PC-9 (cell line): ENCODE data around the gene ARHGAP28. TPM values are rescaled to one million over a fixed set of nuclear protein-coding genes. Genes with fewer than 3 reads are reported as not detected.

Experiments used
- BruUV-seq: library from RNA; stranded (reverse); fragments of 400-500 nt; replicated peaks from 2 replicates; lab custom pipeline; 2021; lab: Mats Ljungman, UMichigan
- CTCF ChIA-PET: fragments of 300-600 bp; sonication (Branson Sonifier 250); formaldehyde crosslinking; loops from one replicate; lab custom pipeline; 2022; ENCODE audit warnings: antibody characterized with exemption; lab: Charles Lee
- POLR2A ChIA-PET: fragments of 300-600 bp; sonication (Branson Sonifier 250); formaldehyde crosslinking; loops from one replicate; lab custom pipeline; 2022; ENCODE audit warnings: antibody characterized with exemption; ENCODE audit not compliant: unreplicated experiment; lab: Charles Lee
- DNase-seq, 2 experiments: peaks; one replicate each; pipeline versions ENCODE4 v3.0.0 to v3.0.0-alpha.2; 2015 to 2022; ENCODE audit warnings: mixed read lengths in 1 of 2
- H2AFZ ChIP-seq: fragments of 200-600 bp; sonication (generic); 2 replicates; pipeline ENCODE4 v1.8.1; 2017; ENCODE audit warnings: antibody characterized with exemption
- H3F3A ChIP-seq: fragments of 200-600 bp; sonication (generic); 2 replicates; pipeline ENCODE4 v1.8.1; 2017; ENCODE audit warnings: antibody characterized with exemption, mild to moderate bottlenecking, low read depth; ENCODE audit not compliant: insufficient read depth
- H3K27ac ChIP-seq: fragments of 200-600 bp; sonication (generic); 2 replicates; pipeline ENCODE4 v1.6.1; 2016; ENCODE audit warnings: mixed run types
- H3K27me3 ChIP-seq: fragments of 200-600 bp; sonication (generic); 2 replicates; pipeline ENCODE4 v1.6.1; 2016; ENCODE audit warnings: low read depth, mixed run types; ENCODE audit not compliant: insufficient read depth
- H3K36me3 ChIP-seq: fragments of 200-600 bp; sonication (generic); 2 replicates; pipeline ENCODE4 v1.6.1; 2016; ENCODE audit warnings: low read depth, mixed run types
- H3K4me1 ChIP-seq: fragments of 200-600 bp; sonication (generic); replicated peaks from 2 replicates; pipeline ENCODE4 v1.6.1; 2016; ENCODE audit warnings: mixed run types; ENCODE audit not compliant: insufficient read depth
- H3K4me2 ChIP-seq: fragments of 200-600 bp; sonication (generic); 2 replicates; pipeline ENCODE4 v1.6.1; 2017; ENCODE audit warnings: mixed run types
- H3K4me3 ChIP-seq: fragments of 200-600 bp; sonication (generic); 2 replicates; pipeline ENCODE4 v1.6.1; 2016; ENCODE audit warnings: mixed run types
- H3K79me2 ChIP-seq: fragments of 200-600 bp; sonication (generic); 2 replicates; pipeline ENCODE4 v1.6.1; 2017; ENCODE audit warnings: low read depth, mixed run types
- H3K9me2 ChIP-seq: fragments of 200-600 bp; sonication (generic); 2 replicates; pipeline ENCODE4 v1.8.1; 2017; ENCODE audit warnings: mild to moderate bottlenecking; ENCODE audit not compliant: insufficient read depth
- H3K9me3 ChIP-seq: fragments of 200-600 bp; sonication (generic); 2 replicates; pipeline ENCODE4 v1.8.1; 2016; ENCODE audit warnings: low read depth; ENCODE audit not compliant: insufficient read depth
- H4K20me1 ChIP-seq: fragments of 200-600 bp; sonication (generic); 2 replicates; pipeline ENCODE4 v1.8.1; 2017; ENCODE audit not compliant: insufficient read depth
- EZH2 ChIP-seq: fragments of 200-600 bp; sonication (generic); IDR thresholded peaks from 2 replicates; pipeline ENCODE4 v1.8.0; 2017; ENCODE audit warnings: antibody characterized with exemption, low read depth
- intact Hi-C: fragments of 100-400 bp; cut with micrococcal nuclease; formaldehyde crosslinking; loops from one replicate; pipeline ENCODE4 v1.10.0; 2022; ENCODE audit not compliant: unreplicated experiment
- total RNA-seq: library from RNA; stranded (reverse); gene quantifications from 2 replicates; pipeline ENCODE4 v1.2.3, GENCODE V29; 2021
- TF ChIP-seq, protein P1 (sequence below): fragments of 200-600 bp; sonication (generic); conservative IDR thresholded peaks from 2 replicates; pipeline ENCODE4 v1.6.1; 2017; ENCODE audit warnings: mixed run types, antibody characterized with exemption, mild to moderate bottlenecking, moderate library complexity

ARHGAP28 gene
- total RNA-seq, 1 experiment from 2014 or later: not detected

DNA sequence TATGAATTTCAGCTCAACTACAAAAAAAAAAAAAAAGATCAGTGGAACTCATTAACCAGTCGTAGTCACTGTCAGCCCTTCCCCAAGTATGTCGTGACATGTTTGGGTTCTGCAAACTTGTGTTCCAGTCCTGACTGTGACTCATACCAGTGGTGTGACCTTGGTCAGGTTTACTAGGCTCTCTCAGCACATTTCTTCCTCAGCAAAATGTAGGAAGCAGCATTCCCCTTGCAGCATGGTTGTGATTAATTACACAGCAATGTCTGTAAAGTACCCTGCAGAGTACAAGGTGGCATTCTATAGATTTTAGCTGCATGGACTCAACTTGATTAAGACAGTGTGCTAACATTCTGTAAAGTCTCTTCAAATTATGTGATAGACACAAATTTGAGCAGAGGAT lies 231.1 kb downstream of the ARHGAP28 start:
- CTCF ChIA-PET: no interaction called here
- BruUV-seq: no TSS peak
- H3K9me2 ChIP-seq: no peaks in the 10 kb centered on the region
- H3K27me3 ChIP-seq: peaks cover 61% of the 10 kb centered on the region
- H3K27ac ChIP-seq: no peak overlapping the region
- TF ChIP-seq, protein P1, sequence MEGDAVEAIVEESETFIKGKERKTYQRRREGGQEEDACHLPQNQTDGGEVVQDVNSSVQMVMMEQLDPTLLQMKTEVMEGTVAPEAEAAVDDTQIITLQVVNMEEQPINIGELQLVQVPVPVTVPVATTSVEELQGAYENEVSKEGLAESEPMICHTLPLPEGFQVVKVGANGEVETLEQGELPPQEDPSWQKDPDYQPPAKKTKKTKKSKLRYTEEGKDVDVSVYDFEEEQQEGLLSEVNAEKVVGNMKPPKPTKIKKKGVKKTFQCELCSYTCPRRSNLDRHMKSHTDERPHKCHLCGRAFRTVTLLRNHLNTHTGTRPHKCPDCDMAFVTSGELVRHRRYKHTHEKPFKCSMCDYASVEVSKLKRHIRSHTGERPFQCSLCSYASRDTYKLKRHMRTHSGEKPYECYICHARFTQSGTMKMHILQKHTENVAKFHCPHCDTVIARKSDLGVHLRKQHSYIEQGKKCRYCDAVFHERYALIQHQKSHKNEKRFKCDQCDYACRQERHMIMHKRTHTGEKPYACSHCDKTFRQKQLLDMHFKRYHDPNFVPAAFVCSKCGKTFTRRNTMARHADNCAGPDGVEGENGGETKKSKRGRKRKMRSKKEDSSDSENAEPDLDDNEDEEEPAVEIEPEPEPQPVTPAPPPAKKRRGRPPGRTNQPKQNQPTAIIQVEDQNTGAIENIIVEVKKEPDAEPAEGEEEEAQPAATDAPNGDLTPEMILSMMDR: no peak
- no peak for TF ChIP-seq EZH2
- H3K79me2 ChIP-seq: no peaks in the 10 kb centered on the region
- H4K20me1 ChIP-seq: no peaks in the 10 kb centered on the region
- H3F3A ChIP-seq: no peaks in the 10 kb centered on the region
- no peak overlapping the region for H3K4me2 ChIP-seq
- intact Hi-C loops: no loop called here
- POLR2A ChIA-PET: no interaction called here
- H3K4me1 ChIP-seq: no peaks in the 10 kb centered on the region
- no peak for DNase-seq
- no peaks in the 10 kb centered on the region for H3K9me3 ChIP-seq
- H3K4me3 ChIP-seq: no peak overlapping the region
- H3K36me3 ChIP-seq: no peaks in the 10 kb centered on the region
- H2AFZ ChIP-seq: no peak overlapping the region

DNA sequence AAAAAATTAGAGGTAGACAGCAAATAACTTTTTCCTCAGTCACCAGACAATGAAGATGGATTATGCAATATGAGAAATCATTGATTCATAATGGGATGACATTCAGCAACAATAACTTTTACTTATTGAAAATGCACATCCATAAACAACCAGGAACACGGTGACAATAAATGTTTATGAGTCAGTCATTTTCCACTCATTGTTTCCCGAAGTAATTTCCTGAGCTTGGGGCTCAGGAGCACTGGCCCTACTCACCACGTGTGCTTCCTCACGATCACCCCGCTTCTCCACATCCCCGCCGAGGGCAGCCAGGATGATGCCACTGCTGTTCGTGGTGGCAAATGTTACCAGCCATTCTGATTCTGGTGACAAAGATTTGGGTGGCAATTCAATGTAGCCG lies 231.8 kb downstream of the ARHGAP28 start:
- H3K27ac ChIP-seq: no peak overlapping the region

DNA sequence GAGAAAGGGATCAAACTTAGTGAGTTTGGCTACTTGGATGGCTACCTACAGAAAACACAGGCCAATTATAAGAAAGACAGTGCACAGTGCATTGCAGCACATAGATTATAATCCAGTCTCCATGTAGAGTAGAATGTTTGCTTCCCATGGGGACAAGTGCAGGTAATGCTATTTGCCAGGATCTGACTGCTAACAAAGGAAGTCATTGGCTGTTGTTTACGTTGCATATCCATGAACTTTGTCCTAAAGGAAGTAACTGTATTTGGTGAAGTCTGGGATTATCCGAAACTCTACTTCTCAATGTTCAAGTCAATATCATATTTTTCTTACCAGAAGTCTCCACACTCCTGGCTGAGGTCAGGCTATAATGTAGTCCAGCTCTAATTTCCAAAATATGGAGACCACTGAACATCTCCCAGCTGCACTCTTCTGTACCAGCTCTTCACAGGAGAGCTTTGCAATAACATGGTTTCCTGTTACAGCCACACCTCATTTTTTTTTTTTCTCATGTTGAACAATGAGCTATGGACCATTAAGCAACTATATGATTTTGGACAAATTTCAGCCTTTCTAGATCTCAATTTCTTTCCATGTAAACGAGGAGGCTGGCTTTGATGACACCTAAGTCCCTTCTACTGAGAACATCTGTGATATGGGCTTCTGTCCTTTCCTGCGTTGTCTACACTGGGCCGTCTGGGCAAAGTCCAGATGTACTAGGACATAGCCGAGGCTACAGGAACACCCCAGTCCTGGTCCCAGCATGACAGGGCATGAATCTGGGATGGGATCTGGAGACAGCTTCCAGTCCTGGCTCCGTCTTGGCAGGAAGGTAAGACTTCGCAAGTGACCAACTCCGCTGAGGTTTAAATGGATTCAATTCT lies 233.3 kb downstream of the ARHGAP28 start:
- intact Hi-C loops: no loop called here
- Histone ChIP-seq H3K4me3 (no peak overlapping the region), H3K4me2 (no peak overlapping the region), H2AFZ (no peak overlapping the region), H4K20me1 (no peaks in the 10 kb centered on the region), H3K9me2 (no peaks in the 10 kb centered on the region), H3K27me3 (peaks cover 59% of the 10 kb centered on the region), H3K27ac (no peak overlapping the region), H3K36me3 (no peaks in the 10 kb centered on the region), H3K4me1 (no peaks in the 10 kb centered on the region), H3K9me3 (no peaks in the 10 kb centered on the region), H3K79me2 (no peaks in the 10 kb centered on the region), H3F3A (no peaks in the 10 kb centered on the region)
- POLR2A ChIA-PET: no interaction called here
- TF ChIP-seq EZH2: no peak
- TF ChIP-seq, protein P1: no peak
- DNase-seq: no peak
- no TSS peak for BruUV-seq
- CTCF ChIA-PET: no interaction called here

More for the DNA sequence above, 231.8 kb downstream of the ARHGAP28 start:
- no TSS peak for BruUV-seq
- ChIA-PET CTCF (no interaction called here), POLR2A (no interaction called here)
- intact Hi-C loops: no loop called here
- no peaks in the 10 kb centered on the region for H4K20me1 ChIP-seq
- H3K9me2 ChIP-seq: no peaks in the 10 kb centered on the region
- H3K4me3 ChIP-seq: no peak overlapping the region
- H3K36me3 ChIP-seq: no peaks in the 10 kb centered on the region
- H3K9me3 ChIP-seq: no peaks in the 10 kb centered on the region
- peaks cover 59% of the 10 kb centered on the region for H3K27me3 ChIP-seq
- DNase-seq: no peak
- H3F3A ChIP-seq: no peaks in the 10 kb centered on the region
- H3K4me2 ChIP-seq: no peak overlapping the region
- no peaks in the 10 kb centered on the region for H3K79me2 ChIP-seq
- no peaks in the 10 kb centered on the region for H3K4me1 ChIP-seq
- H2AFZ ChIP-seq: no peak overlapping the region
- no peak for TF ChIP-seq EZH2
- TF ChIP-seq, protein P1: no peak
